GM23338 (cell line): ENCODE results near the gene PARVB. TPM values are rescaled to one million over a fixed set of nuclear protein-coding genes. Genes with fewer than 3 reads are reported as not detected.

Experiments
- ATAC-seq: fragments of 200-7000 bp; cut with Tn5 transposase; 3 replicates; pipeline ENCODE4 v1.9.1; 2020
- DNase-seq: peaks from one replicate; pipeline ENCODE4 v3.0.0-alpha.2; 2015; ENCODE audit warnings: low spot score
- H2AFZ ChIP-seq: fragments of 200-600 bp; sonication (generic); 2 replicates; pipeline ENCODE4 v1.8.0; 2016; ENCODE audit warnings: antibody characterized with exemption, mild to moderate bottlenecking, moderate library complexity
- H3F3A ChIP-seq: fragments of 200-600 bp; sonication (generic); replicated peaks from 2 replicates; pipeline ENCODE4 v1.8.0; 2017; ENCODE audit warnings: antibody characterized with exemption, mixed run types, low read depth
- H3K27ac ChIP-seq: fragments of 200-600 bp; sonication (generic); 2 replicates; pipeline ENCODE4 v1.6.1; 2016; ENCODE audit warnings: low read depth
- H3K27me3 ChIP-seq: fragments of 200-600 bp; sonication (generic); 2 replicates; pipeline ENCODE4 v1.8.0; 2016; ENCODE audit warnings: mild to moderate bottlenecking, mixed run types, moderate library complexity; ENCODE audit not compliant: insufficient read depth
- H3K36me3 ChIP-seq: fragments of 200-600 bp; sonication (generic); 2 replicates; pipeline ENCODE4 v1.8.0; 2016; ENCODE audit warnings: mild to moderate bottlenecking; ENCODE audit not compliant: insufficient read depth
- H3K4me1 ChIP-seq: fragments of 200-600 bp; sonication (generic); 2 replicates; pipeline ENCODE4 v1.8.0; 2016; ENCODE audit warnings: mild to moderate bottlenecking, moderate library complexity; ENCODE audit not compliant: insufficient read depth
- H3K4me2 ChIP-seq: fragments of 200-600 bp; sonication (generic); 2 replicates; pipeline ENCODE4 v1.7.1; 2017; ENCODE audit warnings: mixed run types
- H3K4me3 ChIP-seq: fragments of 200-600 bp; sonication (generic); 2 replicates; pipeline ENCODE4 v1.6.1; 2016; ENCODE audit warnings: mixed run types
- H3K79me2 ChIP-seq: fragments of 200-600 bp; sonication (generic); replicated peaks from 2 replicates; pipeline ENCODE4 v1.8.0; 2017; ENCODE audit warnings: mild to moderate bottlenecking; ENCODE audit not compliant: insufficient read depth
- H3K9me2 ChIP-seq: fragments of 200-600 bp; sonication (generic); 2 replicates; pipeline ENCODE4 v1.8.0; 2017; ENCODE audit not compliant: insufficient read depth
- H4K20me1 ChIP-seq: fragments of 200-600 bp; sonication (generic); replicated peaks from 2 replicates; pipeline ENCODE4 v1.8.0; 2017; ENCODE audit warnings: mild to moderate bottlenecking; ENCODE audit not compliant: insufficient read depth
- H3K27ac Mint-ChIP-seq: 2 replicates; pipeline ENCODE4 v1.8.0; 2020; ENCODE audit warnings: inconsistent platforms, mild to moderate bottlenecking, moderate library complexity, mixed read lengths
- H3K27me3 Mint-ChIP-seq: 3 replicates; pipeline ENCODE4 v1.8.0; 2022; ENCODE audit warnings: low read depth, mild to moderate bottlenecking, moderate library complexity, mixed read lengths, inconsistent platforms; ENCODE audit not compliant: insufficient read depth, poor library complexity
- H3K36me3 Mint-ChIP-seq: 3 replicates; pipeline ENCODE4 v1.8.0; 2021; ENCODE audit warnings: low read depth, mild to moderate bottlenecking, inconsistent platforms, moderate library complexity, mixed read lengths
- H3K4me1 Mint-ChIP-seq: 3 replicates; pipeline ENCODE4 v1.8.0; 2020; ENCODE audit warnings: mild to moderate bottlenecking, inconsistent platforms, mixed read lengths
- H3K4me3 Mint-ChIP-seq: 3 replicates; pipeline ENCODE4 v1.8.0; 2021; ENCODE audit warnings: moderate library complexity, mild to moderate bottlenecking, inconsistent platforms, mixed read lengths
- H3K9me3 Mint-ChIP-seq: 3 replicates; pipeline ENCODE4 v1.8.0; 2020; ENCODE audit warnings: moderate library complexity, mild to moderate bottlenecking, inconsistent platforms, mixed read lengths
- CREB1 ChIP-seq: fragments of 250-450 bp; sonication (Bioruptor Pico); IDR thresholded peaks from 2 replicates; pipeline ENCODE4 v1.5.0; 2020; ENCODE audit warnings: low read depth, mild to moderate bottlenecking, moderate library complexity
- CTCF ChIP-seq, 2 experiments: fragments of 200-600 bp in 1 of 2; sonication (generic) in 1 of 2; conservative IDR thresholded peaks; 2 replicates each; pipeline versions ENCODE4 v1.5.1 to v1.6.1; 2016 to 2017; ENCODE audit warnings: antibody characterized with exemption in 2 of 2, low read depth in 2 of 2, mild to moderate bottlenecking in 2 of 2, moderate library complexity in 1 of 2
- ETS1 ChIP-seq: IDR thresholded peaks from 2 replicates; pipeline ENCODE4 v1.6.1; 2016; ENCODE audit warnings: antibody characterized with exemption
- EZH2 ChIP-seq: fragments of 200-600 bp; sonication (generic); IDR thresholded peaks from one replicate; pipeline ENCODE4 v1.8.0; 2017; ENCODE audit warnings: antibody characterized with exemption, mild to moderate bottlenecking, low read depth; ENCODE audit not compliant: unreplicated experiment
- EZH2phosphoT487 ChIP-seq: fragments of 200-600 bp; sonication (generic); IDR thresholded peaks from one replicate; pipeline ENCODE4 v1.8.1; 2018; ENCODE audit warnings: antibody characterized with exemption; ENCODE audit not compliant: unreplicated experiment
- JUNB ChIP-seq: IDR thresholded peaks from one replicate; pipeline ENCODE4 v1.6.1; 2016; ENCODE audit warnings: antibody characterized with exemption; ENCODE audit not compliant: unreplicated experiment
- NANOG ChIP-seq: IDR thresholded peaks from 2 replicates; pipeline ENCODE4 v1.6.1; 2016; ENCODE audit warnings: antibody characterized with exemption, borderline replicate concordance
- POLR2AphosphoS5 ChIP-seq: IDR thresholded peaks from 2 replicates; pipeline ENCODE4 v1.6.1; 2016; ENCODE audit warnings: antibody characterized with exemption, low read depth
- REST ChIP-seq: IDR thresholded peaks from one replicate; pipeline ENCODE4 v1.6.1; 2018; ENCODE audit warnings: antibody characterized with exemption; ENCODE audit not compliant: unreplicated experiment
- STAT1 ChIP-seq: IDR thresholded peaks from one replicate; pipeline ENCODE4 v1.6.1; 2016; ENCODE audit warnings: antibody characterized with exemption; ENCODE audit not compliant: unreplicated experiment
- ZNF114 ChIP-seq: fragments of 250-450 bp; sonication (Bioruptor Pico); IDR thresholded peaks from 2 replicates; pipeline ENCODE4 v1.5.0; 2020; ENCODE audit warnings: mild to moderate bottlenecking, moderate library complexity
- ZNF331 ChIP-seq: fragments of 250-450 bp; sonication (Bioruptor Pico); IDR thresholded peaks from 2 replicates; pipeline ENCODE4 v1.5.0; 2020; ENCODE audit warnings: low read depth, mild to moderate bottlenecking, moderate library complexity
- ZNF462 ChIP-seq: fragments of 250-450 bp; sonication (Bioruptor Pico); IDR thresholded peaks from 2 replicates; pipeline ENCODE4 v1.5.0; 2020; ENCODE audit warnings: mild to moderate bottlenecking, moderate library complexity
- polyA plus RNA-seq: library from polyadenylated mRNA; unstranded; fragments of >200 nt; fragmentation: Nextera tagmentation; extraction: Ambion mirVana; gene quantifications from 2 replicates; pipeline ENCODE4 v1.2.1, GENCODE V29; 2016
- total RNA-seq: library from RNA; depleted of rRNA; stranded (reverse); fragments of >200 nt; shearing (Covaris generic); gene quantifications from 2 replicates; pipeline ENCODE4 v1.2.3, GENCODE V29; 2014

PARVB gene
- total and polyA plus RNA-seq, 2 experiments from 2014 or later = 4.3 to 7.7 TPM

GRCh38 chr22:44098966-44099530, 74.9 kb downstream of the PARVB start:
- Histone ChIP-seq H3K27ac (no peak overlapping the region), H3K9me2 (no peaks in the 10 kb centered on the region), H4K20me1 (no peaks in the 10 kb centered on the region), H3K79me2 (no peaks in the 10 kb centered on the region), H3K4me2 (no peak overlapping the region), H3K4me1 (no peaks in the 10 kb centered on the region), H2AFZ (no peak overlapping the region), H3K4me3 (no peak overlapping the region), H3F3A (no peaks in the 10 kb centered on the region), H3K27me3 (no peaks in the 10 kb centered on the region), H3K36me3 (no peaks in the 10 kb centered on the region; the same call in 1 of the 2 replicates)
- peaks cover 4% of the 10 kb centered on the region; the same call in 2 of the 3 replicates for H3K4me1 Mint-ChIP-seq
- H3K27me3 Mint-ChIP-seq = peaks cover 8% of the 10 kb centered on the region
- TF ChIP-seq EZH2 = no peak
- TF ChIP-seq CREB1 = no peak
- no peak for TF ChIP-seq STAT1
- no peak for TF ChIP-seq ZNF114
- no peak for TF ChIP-seq CTCF (conservative IDR thresholded peaks at IDR 0.05; ENCODE audit: low read depth in 2 of 2)
- no peak for TF ChIP-seq ZNF331 (CRISPR knock-in tag)
- no peak for TF ChIP-seq REST
- TF ChIP-seq ETS1 = no peak
- no peak for TF ChIP-seq NANOG
- TF ChIP-seq EZH2phosphoT487 = no peak
- no peak for TF ChIP-seq ZNF462
- TF ChIP-seq POLR2AphosphoS5 = no peak
- TF ChIP-seq JUNB = no peak
- DNase-seq = no peak
- no peak overlapping the region for H3K27ac Mint-ChIP-seq
- no peak for ATAC-seq
- H3K4me3 Mint-ChIP-seq = no peak overlapping the region
- H3K9me3 Mint-ChIP-seq = peaks cover 8% of the 10 kb centered on the region; the same call in 1 of the 3 replicates
- H3K36me3 Mint-ChIP-seq = peaks cover 20% of the 10 kb centered on the region
